ENCODE measurements around the gene CEBPZOS. TPM values are rescaled to one million over a fixed set of nuclear protein-coding genes. Genes with fewer than 3 reads are reported as not detected.

CEBPZOS gene
- total and polyA plus RNA-seq, 7 donors: 23.0 to 42.2 (median 36.9) TPM

DNA sequence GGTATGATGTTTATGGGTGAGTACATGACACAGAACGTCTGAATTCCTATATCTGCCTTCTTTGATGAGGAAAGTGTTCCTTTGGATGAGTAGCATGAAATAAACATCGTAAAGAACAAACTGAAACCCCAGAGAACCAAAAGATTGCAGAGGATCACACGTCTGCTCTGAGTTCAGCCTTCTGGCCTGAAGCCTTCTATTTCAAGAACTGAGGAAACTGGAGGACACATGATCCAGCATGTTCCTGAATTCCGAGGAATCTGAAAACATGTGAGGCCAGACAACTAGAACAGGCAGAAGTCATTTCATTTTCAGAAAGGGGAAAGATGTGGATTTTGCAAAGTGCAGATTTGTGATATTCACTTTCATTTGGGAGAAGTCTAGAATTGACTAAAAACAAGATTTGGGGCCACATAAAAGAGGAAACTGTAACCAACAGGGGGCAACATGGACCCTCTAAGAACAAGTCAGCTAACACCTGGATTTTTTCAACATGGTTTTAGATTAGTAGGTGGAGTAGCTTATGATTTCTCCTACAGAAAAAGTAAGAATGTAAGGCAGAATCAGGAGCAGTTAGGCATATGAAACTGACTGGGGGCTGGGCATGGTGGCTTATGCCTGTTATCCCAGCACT lies 16.2 kb upstream of the CEBPZOS start:
- intact Hi-C loops (cut with DNase I): no loop called here
- Histone ChIP-seq H3K4me1 (no peaks in the 10 kb centered on the region), H3K27ac (no peak overlapping the region), H3K27me3 (no peaks in the 10 kb centered on the region), H3K36me3 (no peaks in the 10 kb centered on the region), H3K4me3 (no peak overlapping the region), H3K9me3 (no peaks in the 10 kb centered on the region)
- 45 to 56% methylated on average over 4 of the region's 4 CpGs for WGBS, 2 donors
- TF ChIP-seq POLR2A (IDR thresholded peaks at IDR 0.05) (no peak), POLR2AphosphoS5 (IDR thresholded peaks at IDR 0.05) (no peak), EP300 (IDR thresholded peaks at IDR 0.05) (no peak)
- TF ChIP-seq, protein P1, sequence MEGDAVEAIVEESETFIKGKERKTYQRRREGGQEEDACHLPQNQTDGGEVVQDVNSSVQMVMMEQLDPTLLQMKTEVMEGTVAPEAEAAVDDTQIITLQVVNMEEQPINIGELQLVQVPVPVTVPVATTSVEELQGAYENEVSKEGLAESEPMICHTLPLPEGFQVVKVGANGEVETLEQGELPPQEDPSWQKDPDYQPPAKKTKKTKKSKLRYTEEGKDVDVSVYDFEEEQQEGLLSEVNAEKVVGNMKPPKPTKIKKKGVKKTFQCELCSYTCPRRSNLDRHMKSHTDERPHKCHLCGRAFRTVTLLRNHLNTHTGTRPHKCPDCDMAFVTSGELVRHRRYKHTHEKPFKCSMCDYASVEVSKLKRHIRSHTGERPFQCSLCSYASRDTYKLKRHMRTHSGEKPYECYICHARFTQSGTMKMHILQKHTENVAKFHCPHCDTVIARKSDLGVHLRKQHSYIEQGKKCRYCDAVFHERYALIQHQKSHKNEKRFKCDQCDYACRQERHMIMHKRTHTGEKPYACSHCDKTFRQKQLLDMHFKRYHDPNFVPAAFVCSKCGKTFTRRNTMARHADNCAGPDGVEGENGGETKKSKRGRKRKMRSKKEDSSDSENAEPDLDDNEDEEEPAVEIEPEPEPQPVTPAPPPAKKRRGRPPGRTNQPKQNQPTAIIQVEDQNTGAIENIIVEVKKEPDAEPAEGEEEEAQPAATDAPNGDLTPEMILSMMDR (IDR thresholded peaks at IDR 0.05): no peak
- no peak for DNase-seq

DNA sequence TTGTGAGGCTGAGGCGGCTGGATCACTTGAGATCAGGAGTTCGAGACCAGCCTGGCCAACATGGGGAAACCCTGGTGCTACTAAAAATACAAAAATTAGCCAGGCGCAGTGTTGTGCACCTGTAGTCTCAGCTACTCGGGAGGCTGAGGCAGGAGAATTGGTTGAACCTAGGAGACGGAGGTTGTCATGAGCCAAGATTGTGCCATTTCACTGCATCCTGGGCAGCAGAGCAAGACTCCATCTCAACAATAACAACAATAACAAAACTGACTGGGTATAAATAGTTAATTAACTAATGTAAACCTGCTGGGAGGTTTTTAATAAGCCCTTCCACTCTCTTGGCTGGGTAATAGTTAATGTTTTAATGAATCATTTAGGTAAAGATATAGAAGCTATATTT lies 15.7 kb upstream of the CEBPZOS start:
- H3K36me3 ChIP-seq: no peaks in the 10 kb centered on the region
- WGBS, 2 donors: 93 to 97% methylated on average over 5 of the region's 5 CpGs
- no peak for DNase-seq
- H3K27me3 ChIP-seq: no peaks in the 10 kb centered on the region
- no peak overlapping the region for H3K27ac ChIP-seq
- no peak overlapping the region for H3K4me3 ChIP-seq
- no peaks in the 10 kb centered on the region for H3K4me1 ChIP-seq
- no peaks in the 10 kb centered on the region for H3K9me3 ChIP-seq
- intact Hi-C loops (cut with DNase I): no loop called here
- no peak for TF ChIP-seq POLR2A (IDR thresholded peaks at IDR 0.05)
- no peak for TF ChIP-seq POLR2AphosphoS5 (IDR thresholded peaks at IDR 0.05)
- no peak for TF ChIP-seq EP300 (IDR thresholded peaks at IDR 0.05)
- TF ChIP-seq, protein P1 (IDR thresholded peaks at IDR 0.05): no peak

DNA sequence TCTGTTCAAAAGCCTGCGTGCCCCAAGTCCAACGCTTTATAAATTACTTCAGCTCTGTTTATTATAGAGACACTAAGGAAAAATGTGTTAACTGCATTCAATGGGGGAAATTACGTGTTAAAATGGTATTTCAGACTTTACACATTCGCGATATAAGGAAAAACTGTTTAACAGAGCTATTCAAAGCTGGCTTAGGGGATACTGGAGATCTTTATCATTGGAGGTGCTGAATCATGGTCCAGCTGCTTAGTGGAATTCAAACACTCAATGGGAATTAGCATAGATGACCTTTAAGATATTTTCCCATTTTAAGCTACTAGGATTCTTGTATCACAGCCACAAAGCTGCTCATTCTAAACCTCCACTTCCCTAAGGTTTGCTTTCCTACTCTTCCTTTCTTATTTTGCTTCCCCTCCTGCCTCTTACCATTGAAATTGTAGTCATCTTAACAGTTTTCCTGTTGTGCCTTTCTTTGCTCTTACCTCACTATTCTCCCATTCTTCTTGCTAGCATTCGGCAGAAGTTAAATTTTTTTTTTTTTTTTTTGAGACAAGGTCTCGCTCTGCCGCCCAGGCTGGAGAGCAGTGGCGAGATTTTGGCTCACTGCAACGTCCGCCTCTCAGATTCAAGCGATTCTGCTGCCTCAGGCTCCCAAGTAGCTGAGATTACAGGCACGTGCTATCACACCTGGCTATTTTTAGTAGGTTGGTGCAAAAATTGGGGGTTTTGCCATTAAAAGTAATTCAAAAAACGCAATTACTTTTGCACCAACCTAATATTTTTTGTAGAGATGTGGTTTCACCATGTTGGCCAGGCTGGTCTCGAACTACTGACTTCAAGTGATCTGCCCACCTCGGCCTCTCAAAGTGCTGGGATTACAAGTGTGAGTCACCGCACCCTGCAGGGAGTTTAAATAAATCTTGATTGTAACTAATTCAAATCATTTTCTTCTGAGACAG lies 14.3 kb upstream of the CEBPZOS start:
- 83 to 88% methylated on average over 17 of the region's 17 CpGs for WGBS, 2 donors
- no peaks in the 10 kb centered on the region for H3K9me3 ChIP-seq
- intact Hi-C loops (cut with DNase I): no loop called here
- H3K27me3 ChIP-seq: peaks cover 0 to 5% (median 0%) of the 10 kb centered on the region in 3 donors
- TF ChIP-seq EP300 (IDR thresholded peaks at IDR 0.05): no peak
- TF ChIP-seq, protein P1 (IDR thresholded peaks at IDR 0.05): no peak
- no peak for TF ChIP-seq POLR2A (IDR thresholded peaks at IDR 0.05)
- TF ChIP-seq POLR2AphosphoS5 (IDR thresholded peaks at IDR 0.05): no peak
- no peaks in the 10 kb centered on the region for H3K4me1 ChIP-seq
- DNase-seq: no peak
- H3K27ac ChIP-seq: no peak overlapping the region
- no peak overlapping the region for H3K4me3 ChIP-seq
- H3K36me3 ChIP-seq: no peaks in the 10 kb centered on the region

DNA sequence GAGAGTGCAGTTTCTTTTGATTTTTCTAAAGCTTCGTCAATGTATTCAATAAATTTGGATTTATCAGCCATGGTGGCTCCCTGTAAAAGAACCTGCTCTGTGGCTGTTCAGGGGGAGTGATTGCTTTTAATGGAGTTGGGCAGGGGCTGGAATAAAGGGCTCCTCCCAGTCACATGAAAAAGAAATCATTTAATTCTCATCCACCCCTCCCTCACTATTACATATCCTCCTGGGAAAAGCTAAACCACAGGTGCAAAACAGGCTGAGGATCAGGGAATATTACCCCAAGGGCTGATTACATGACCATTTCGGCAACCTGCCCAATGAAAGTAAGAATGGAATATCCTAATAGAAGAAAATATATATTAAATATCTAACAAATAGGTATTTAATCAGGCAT lies 7.7 kb upstream of the CEBPZOS start, which contains the start of gene SULT6B1:
SULT6B1 (minus strand) TSS at position 101 of the 400 bp plus-strand sequence; CDS start at position 71, 30 bp downstream.
- intact Hi-C loops (cut with DNase I): no loop called here

More for the DNA sequence above, 7.7 kb upstream of the CEBPZOS start, which contains the start of gene SULT6B1:
- Histone ChIP-seq H3K9me3 (no peaks in the 10 kb centered on the region), H3K4me3 (no peak within 1 kb of the TSS), H3K36me3 (no peaks in the 10 kb centered on the region), H3K27ac (peak within 1 kb of the TSS in 2 of 4 donors; percentile 17 to 20), H3K27me3 (peaks cover 0 to 5% (median 0%) of the 10 kb centered on the region in 3 donors), H3K4me1 (no peaks in the 10 kb centered on the region)
- TF ChIP-seq POLR2A (IDR thresholded peaks at IDR 0.05): no peak
- DNase-seq: no peak
- 95 to 97% methylated on average over 2 of the region's 2 CpGs for WGBS, 2 donors

Measured in sigmoid colon (tissue), 7 donors.